ENCODE measurements around the gene TMEFF2. TPM values are rescaled to one million over a fixed set of nuclear protein-coding genes. Genes with fewer than 3 reads are reported as not detected.

TMEFF2 gene
- total and polyA plus RNA-seq, 4 donors: 0.08 TPM; not detected in 3

- Histone ChIP-seq H3K4me3 (ENCODE audit: low read depth in 1 of 3, low read length in 3 of 3) (no peak overlapping the region), H3K36me3 (ENCODE audit: control insufficient read depth in 4 of 4, insufficient read depth in 3 of 4, low read depth in 1 of 4, low read length in 3 of 4) (no peaks in the 10 kb centered on the region), H3K9me3 (ENCODE audit: control insufficient read depth in 4 of 4, low read length in 3 of 4) (no peaks in the 10 kb centered on the region), H3K27ac (ENCODE audit: low read depth in 1 of 2, low read length in 2 of 2) (no peak overlapping the region), H3K27me3 (ENCODE audit: control insufficient read depth in 4 of 4, insufficient read depth in 4 of 4, low read length in 3 of 4) (no peaks in the 10 kb centered on the region), H3K4me1 (ENCODE audit: control insufficient read depth in 4 of 4, insufficient read depth in 4 of 4, low read length in 3 of 4) (no peaks in the 10 kb centered on the region), H3K9ac (ENCODE audit: low read depth in 1 of 2, low read length in 2 of 2) (no peak overlapping the region)
- 97% methylated on average over 3 of the region's 3 CpGs for WGBS
- no peak for TF ChIP-seq FOXA2 (IDR thresholded peaks at IDR 0.05)
- no peak for TF ChIP-seq MAX (IDR thresholded peaks at IDR 0.05)
- DNase-seq (ENCODE audit: low spot score): no peak
These were observed 259.5 kb downstream of the TMEFF2 start for GRCh38 chr2:191935247-191935646.

GRCh38 chr2:191933307-191934105, 261.2 kb downstream of the TMEFF2 start:
- WGBS: 87% methylated on average over 2 of the region's 2 CpGs
- H3K9ac ChIP-seq (ENCODE audit: low read depth in 1 of 2, low read length in 2 of 2): no peak overlapping the region
- H3K36me3 ChIP-seq (ENCODE audit: control insufficient read depth in 4 of 4, insufficient read depth in 3 of 4, low read depth in 1 of 4, low read length in 3 of 4): no peaks in the 10 kb centered on the region
- no peak overlapping the region for H3K27ac ChIP-seq (ENCODE audit: low read depth in 1 of 2, low read length in 2 of 2)
- DNase-seq (ENCODE audit: low spot score): no peak
- H3K9me3 ChIP-seq (ENCODE audit: control insufficient read depth in 4 of 4, low read length in 3 of 4): no peaks in the 10 kb centered on the region
- TF ChIP-seq EGR1 (IDR thresholded peaks at IDR 0.05; ENCODE audit: low read depth in 2 of 2) (no peak), FOXA2 (IDR thresholded peaks at IDR 0.05) (no peak), TAF1 (conservative IDR thresholded peaks at IDR 0.05) (no peak), ZBTB33 (IDR thresholded peaks at IDR 0.05) (no peak), MAX (IDR thresholded peaks at IDR 0.05) (no peak), CTCF (IDR thresholded peaks at IDR 0.05; ENCODE audit: low read depth, low read length, missing input control) (no peak), FOXA1 (IDR thresholded peaks at IDR 0.05) (no peak), ATF3 (IDR thresholded peaks at IDR 0.05) (no peak), RAD21 (IDR thresholded peaks at IDR 0.05) (no peak), GABPA (IDR thresholded peaks at IDR 0.05 in 1 of 2, conservative IDR thresholded peaks at IDR 0.05 in 1 of 2) (no peak), RXRA (IDR thresholded peaks at IDR 0.05) (no peak), SP1 (IDR thresholded peaks at IDR 0.05) (no peak), JUND (IDR thresholded peaks at IDR 0.05) (no peak), HNF4A (conservative IDR thresholded peaks at IDR 0.05) (no peak), YY1 (IDR thresholded peaks at IDR 0.05) (no peak), NR2F2 (IDR thresholded peaks at IDR 0.05) (no peak), HNF4G (IDR thresholded peaks at IDR 0.05) (no peak), REST (IDR thresholded peaks at IDR 0.05) (no peak)
- no peak overlapping the region for H3K4me3 ChIP-seq (ENCODE audit: low read depth in 1 of 3, low read length in 3 of 3)
- no peaks in the 10 kb centered on the region for H3K4me1 ChIP-seq (ENCODE audit: control insufficient read depth in 4 of 4, insufficient read depth in 4 of 4, low read length in 3 of 4)
- H3K27me3 ChIP-seq (ENCODE audit: control insufficient read depth in 4 of 4, insufficient read depth in 4 of 4, low read length in 3 of 4): no peaks in the 10 kb centered on the region
